Endothelial cell of umbilical vein (primary cell): ENCODE measurements around the gene RENBP. TPM values are rescaled to one million over a fixed set of nuclear protein-coding genes. Genes with fewer than 3 reads are reported as not detected.

ENCODE experiments used
- BruUV-seq: library from RNA; stranded (reverse); fragments of 400-500 nt; replicated peaks from 2 replicates; lab custom pipeline; 2021; lab: Mats Ljungman, UMichigan
- CTCF ChIA-PET: fragments of 300-600, 350-600 bp; sonication (Branson Sonifier 250); formaldehyde crosslinking; loops from one replicate; lab custom pipeline; 2021; ENCODE audit warnings: antibody characterized with exemption, inconsistent platforms; lab: Charles Lee
- POLR2A ChIA-PET: fragments of 300-600, 350-600 bp; sonication (Branson Sonifier 250); formaldehyde crosslinking; loops from one replicate; lab custom pipeline; 2021; ENCODE audit warnings: antibody characterized with exemption, inconsistent platforms; lab: Charles Lee
- DNase-seq: peaks from one replicate; pipeline ENCODE4 v3.0.0-alpha.2; 2011; ENCODE audit warnings: low read depth, low spot score
- FAIRE-seq: peaks from 2 replicates; lab custom pipeline; 2011; peaks lifted over from hg19 to GRCh38; lab: Jason Lieb, UNC
- H2AFZ ChIP-seq: 2 replicates; pipeline ENCODE4 v1.6.0; 2012; ENCODE audit warnings: low read depth, low read length, control low read depth, inconsistent platforms
- H3K27ac ChIP-seq: 2 replicates; pipeline ENCODE4 v1.5.1; 2011; ENCODE audit warnings: low read depth, mild to moderate bottlenecking, control low read depth, low read length, moderate library complexity; ENCODE audit not compliant: insufficient read depth
- H3K27me3 ChIP-seq, 2 experiments: 2 replicates each; pipeline versions ENCODE4 v1.6.0 to v1.6.1; 2011; ENCODE audit warnings: low read length in 2 of 2, mixed read lengths in 1 of 2; ENCODE audit not compliant: control insufficient read depth in 2 of 2, insufficient read depth in 2 of 2
- H3K36me3 ChIP-seq, 2 experiments: 2 replicates in 1 of 2; 3 replicates in 1 of 2; pipeline ENCODE4 v1.5.1; 2011; ENCODE audit warnings: low read length in 2 of 2, mild to moderate bottlenecking in 1 of 2, moderate library complexity in 1 of 2; ENCODE audit not compliant: control insufficient read depth in 2 of 2, insufficient read depth in 2 of 2; ENCODE audit errors: extremely low read depth in 1 of 2
- H3K4me1 ChIP-seq: 3 replicates; pipeline ENCODE4 v1.5.1; 2011; ENCODE audit warnings: mild to moderate bottlenecking, low read length; ENCODE audit not compliant: control insufficient read depth, insufficient read depth; ENCODE audit errors: extremely low read depth
- H3K4me2 ChIP-seq: 2 replicates; pipeline ENCODE4 v1.6.1; 2011; ENCODE audit warnings: low read length, control low read depth, mixed read lengths; ENCODE audit not compliant: insufficient read depth
- H3K4me3 ChIP-seq, 3 experiments: fragments of 200-600 bp in 1 of 3; sonication (generic), shearing (Covaris generic) in 1 of 3; replicated peaks in 1 of 3; 2 replicates each; pipeline ENCODE4 v1.5.1; 2011 to 2016; ENCODE audit warnings: control low read depth in 3 of 3, low read length in 3 of 3, mild to moderate bottlenecking in 2 of 3, inconsistent platforms in 1 of 3, low read depth in 1 of 3, moderate library complexity in 1 of 3; ENCODE audit not compliant: insufficient read depth in 1 of 3
- H3K79me2 ChIP-seq: 2 replicates; pipeline ENCODE4 v1.6.0; 2012; ENCODE audit warnings: low read length, inconsistent platforms; ENCODE audit not compliant: control insufficient read depth, insufficient read depth
- H3K9ac ChIP-seq: replicated peaks from 2 replicates; pipeline ENCODE3; 2011; ENCODE audit warnings: low read length, control low read depth; ENCODE audit not compliant: insufficient read depth; ENCODE audit errors: extremely low read depth
- H3K9me1 ChIP-seq: replicated peaks from 3 replicates; pipeline ENCODE4 v1.6.0; 2011; ENCODE audit warnings: mild to moderate bottlenecking, low read length; ENCODE audit not compliant: control insufficient read depth, insufficient read depth; ENCODE audit errors: extremely low read depth
- H3K9me3 ChIP-seq: replicated peaks from 2 replicates; pipeline ENCODE4 v1.5.1; 2012; ENCODE audit warnings: low read length, inconsistent platforms; ENCODE audit not compliant: control insufficient read depth, insufficient read depth
- H4K20me1 ChIP-seq: replicated peaks from 2 replicates; pipeline ENCODE3; 2011; ENCODE audit warnings: mild to moderate bottlenecking, low read length; ENCODE audit not compliant: control insufficient read depth, insufficient read depth; ENCODE audit errors: extremely low read depth
- EZH2 ChIP-seq: IDR thresholded peaks from 2 replicates; pipeline ENCODE4 v1.6.1; 2012; ENCODE audit warnings: borderline replicate concordance, low read depth, mild to moderate bottlenecking, moderate library complexity, low read length, inconsistent platforms; ENCODE audit not compliant: severe bottlenecking
- FOS ChIP-seq: IDR thresholded peaks from 2 replicates; pipeline ENCODE4 v1.6.1; 2011; ENCODE audit warnings: mild to moderate bottlenecking, low read length, moderate library complexity, borderline replicate concordance; ENCODE audit not compliant: insufficient read depth
- GATA2 ChIP-seq: IDR thresholded peaks from 2 replicates; pipeline ENCODE4 v1.7.0; 2011; ENCODE audit warnings: low read depth, mild to moderate bottlenecking, moderate library complexity, mixed read lengths, low read length; ENCODE audit not compliant: insufficient read length, insufficient read depth
- JUN ChIP-seq: IDR thresholded peaks from 2 replicates; pipeline ENCODE4 v1.6.1; 2011; ENCODE audit warnings: borderline replicate concordance, low read depth; ENCODE audit not compliant: insufficient read length, insufficient read depth
- POLR2A ChIP-seq: IDR thresholded peaks from 2 replicates; pipeline ENCODE4 v1.6.1; 2012; ENCODE audit warnings: low read depth, mild to moderate bottlenecking, control low read depth, low read length
- POLR2AphosphoS5 ChIP-seq: IDR thresholded peaks from 2 replicates; pipeline ENCODE4 v1.6.1; 2012; ENCODE audit warnings: low read depth, mild to moderate bottlenecking, control low read depth, low read length, moderate library complexity; ENCODE audit not compliant: insufficient read depth
- dilution Hi-C: fragments of 300-500 bp; cut with MboI; formaldehyde crosslinking; loops from one replicate; pipeline ENCODE4 v1.15.0; 2019; ENCODE audit warnings: low sequenced_read_pairs; ENCODE audit not compliant: extremely low pct_ligation_motif_present
- intact Hi-C: fragments of 100-400 bp; cut with micrococcal nuclease; formaldehyde crosslinking; loops from one replicate; pipeline ENCODE4 v1.10.0; 2022
- polyA plus RNA-seq, 4 experiments: library from polyadenylated mRNA; depleted of rRNA in 3 of 4; stranded (reverse) in 3 of 4; unstranded in 1 of 4; fragments of >200 nt; gene quantifications; 2 replicates each; pipeline versions ENCODE4 v1.2.1 to v1.2.3, GENCODE V29; 2011 to 2012; ENCODE audit warnings: missing spikeins in 1 of 4
- total RNA-seq: library from RNA; stranded (reverse); gene quantifications from 2 replicates; pipeline ENCODE4 v1.2.3, GENCODE V29; 2021
- TF ChIP-seq, protein P1 (sequence below): IDR thresholded peaks from 2 replicates; pipeline ENCODE4 v1.6.1; 2011; ENCODE audit not compliant: insufficient read depth, insufficient read length
- TF ChIP-seq, protein P2 (sequence below), 2 donors: IDR thresholded peaks; 1 replicate in 1 of 2; 2 replicates in 1 of 2; pipeline ENCODE4 v1.5.1; 2011; ENCODE audit warnings: low read length in 2 of 2, mild to moderate bottlenecking in 2 of 2, moderate library complexity in 2 of 2, control low read depth in 1 of 2, inconsistent platforms in 1 of 2, low read depth in 1 of 2; ENCODE audit not compliant: insufficient read depth in 1 of 2; ENCODE audit errors: extremely low read depth in 1 of 2

Gene RENBP
- total and polyA plus RNA-seq, 2 donors (not counting 3 experiments of a cell fraction or from before 2014, with no cell fraction given): 8.0 to 16.0 TPM

DNA sequence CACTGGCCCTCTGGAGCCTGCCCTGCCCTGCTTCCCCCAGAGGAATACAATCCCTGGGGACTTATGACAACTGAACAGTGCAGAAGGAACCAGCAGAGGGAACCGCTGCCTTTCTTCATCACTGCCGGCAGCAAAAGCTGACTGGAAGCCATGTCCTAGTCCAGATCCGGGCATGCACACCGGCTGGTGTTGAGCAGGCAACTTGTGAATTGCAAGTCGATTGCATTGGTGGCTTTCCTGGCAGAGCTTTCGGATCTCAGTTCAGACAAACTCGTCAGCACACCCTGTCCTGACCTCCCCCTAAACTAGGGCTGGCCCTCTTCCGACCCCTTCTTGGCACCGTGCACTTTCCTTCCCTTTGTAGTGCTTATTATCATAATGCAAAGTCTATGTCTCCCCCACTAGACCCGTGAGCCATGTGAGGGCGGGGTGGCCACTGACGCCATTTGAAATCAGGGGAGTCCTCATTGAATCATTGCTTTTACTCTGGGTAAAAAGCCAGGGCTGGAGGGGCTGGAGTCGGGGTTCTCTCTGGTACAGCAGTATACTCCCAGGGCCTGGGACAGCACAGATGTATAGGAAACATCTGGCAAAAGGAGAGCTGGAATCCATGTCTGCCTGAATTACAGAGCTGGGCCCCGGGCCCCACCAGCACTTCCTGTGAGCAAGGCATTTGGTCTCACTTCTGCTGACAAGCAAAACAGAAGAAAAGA, 20.1 kb downstream of the RENBP start:
- no peak overlapping the region for H3K4me3 ChIP-seq
- H3K9me1 ChIP-seq: no peaks in the 10 kb centered on the region
- POLR2A ChIA-PET: interaction anchor here (1.0 to 1.6 kb wide), 2 partner anchors 24 to 47 kb away, joined by 3 to 5 read pairs; partner anchors contain the start of gene HCFC1
- H3K4me2 ChIP-seq: no peak overlapping the region
- no peak overlapping the region for H3K9ac ChIP-seq
- H3K27ac ChIP-seq: no peak overlapping the region
- H3K79me2 ChIP-seq: peaks cover 2% of the 10 kb centered on the region
- FAIRE-seq (peak; percentile 91), DNase-seq (peak; percentile 67)
- TF ChIP-seq FOS (no peak), POLR2A (no peak), EZH2 (no peak), POLR2AphosphoS5 (no peak), GATA2 (no peak), JUN (no peak)
- TF ChIP-seq, protein P1, sequence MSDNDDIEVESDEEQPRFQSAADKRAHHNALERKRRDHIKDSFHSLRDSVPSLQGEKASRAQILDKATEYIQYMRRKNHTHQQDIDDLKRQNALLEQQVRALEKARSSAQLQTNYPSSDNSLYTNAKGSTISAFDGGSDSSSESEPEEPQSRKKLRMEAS: no peak
- TF ChIP-seq, protein P2, sequence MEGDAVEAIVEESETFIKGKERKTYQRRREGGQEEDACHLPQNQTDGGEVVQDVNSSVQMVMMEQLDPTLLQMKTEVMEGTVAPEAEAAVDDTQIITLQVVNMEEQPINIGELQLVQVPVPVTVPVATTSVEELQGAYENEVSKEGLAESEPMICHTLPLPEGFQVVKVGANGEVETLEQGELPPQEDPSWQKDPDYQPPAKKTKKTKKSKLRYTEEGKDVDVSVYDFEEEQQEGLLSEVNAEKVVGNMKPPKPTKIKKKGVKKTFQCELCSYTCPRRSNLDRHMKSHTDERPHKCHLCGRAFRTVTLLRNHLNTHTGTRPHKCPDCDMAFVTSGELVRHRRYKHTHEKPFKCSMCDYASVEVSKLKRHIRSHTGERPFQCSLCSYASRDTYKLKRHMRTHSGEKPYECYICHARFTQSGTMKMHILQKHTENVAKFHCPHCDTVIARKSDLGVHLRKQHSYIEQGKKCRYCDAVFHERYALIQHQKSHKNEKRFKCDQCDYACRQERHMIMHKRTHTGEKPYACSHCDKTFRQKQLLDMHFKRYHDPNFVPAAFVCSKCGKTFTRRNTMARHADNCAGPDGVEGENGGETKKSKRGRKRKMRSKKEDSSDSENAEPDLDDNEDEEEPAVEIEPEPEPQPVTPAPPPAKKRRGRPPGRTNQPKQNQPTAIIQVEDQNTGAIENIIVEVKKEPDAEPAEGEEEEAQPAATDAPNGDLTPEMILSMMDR (IDR thresholded peaks at IDR 0.05; ENCODE audit: extremely low read depth in 1 of 2, insufficient read depth in 1 of 2, low read depth in 1 of 2, low read length in 2 of 2): peak in 1 of 2 donors; percentile 32
- no peaks in the 10 kb centered on the region for H4K20me1 ChIP-seq
- BruUV-seq: no TSS peak
- H2AFZ ChIP-seq: no peak overlapping the region
- H3K36me3 ChIP-seq: no peaks in the 10 kb centered on the region
- intact Hi-C loops: loop anchor here (1.0 kb wide), 3 partner anchors 23 to 159 kb away; no protein-coding TSS in a partner anchor
- CTCF ChIA-PET: interaction anchor here (0.6 to 9.0 kb wide), 5 partner anchors 9 to 161 kb away, joined by 3 to 253 read pairs (median 20); partner anchors contain the start of genes NAA10, PLXNB3 and RENBP
- H3K4me1 ChIP-seq: peaks cover 48% of the 10 kb centered on the region
- dilution Hi-C loops: no loop called here
- H3K9me3 ChIP-seq: no peaks in the 10 kb centered on the region
- no peaks in the 10 kb centered on the region for H3K27me3 ChIP-seq
